GM06990 (cell line): ENCODE data around the gene ABCA1.

ENCODE experiments used
- DNase-seq: peaks from one replicate; pipeline ENCODE4 v3.0.0-alpha.2; 2011; ENCODE audit not compliant: insufficient read length; ENCODE audit errors: extremely low read depth
- H3K27me3 ChIP-seq: replicated peaks from 2 replicates; pipeline ENCODE4 v1.6.0; 2011; ENCODE audit warnings: low read length; ENCODE audit not compliant: control insufficient read depth, insufficient read depth
- H3K36me3 ChIP-seq: 2 replicates; pipeline ENCODE4 v1.5.1; 2011; ENCODE audit warnings: low read length; ENCODE audit not compliant: control insufficient read depth, insufficient read depth
- H3K4me3 ChIP-seq: replicated peaks from 2 replicates; pipeline ENCODE4 v1.5.1; 2011; ENCODE audit warnings: low read depth, mild to moderate bottlenecking, control low read depth, low read length
- CTCF ChIP-seq: IDR thresholded peaks from 2 replicates; pipeline ENCODE4 v1.5.1; 2011; ENCODE audit warnings: low read length, control low read depth, mild to moderate bottlenecking, inconsistent platforms; ENCODE audit not compliant: insufficient read depth, poor library complexity, severe bottlenecking

Gene ABCA1

GRCh38 chr9:104951487-104951886 is 23.5 kb upstream of the ABCA1 start:
- no peak for TF ChIP-seq CTCF

GRCh38 chr9:104950838-104951237 is 22.9 kb upstream of the ABCA1 start:
- Histone ChIP-seq H3K4me3 (no peak overlapping the region), H3K27me3 (no peaks in the 10 kb centered on the region), H3K36me3 (no peaks in the 10 kb centered on the region)
- TF ChIP-seq CTCF, result no peak
- DNase-seq, result no peak

More at GRCh38 chr9:104951487-104951886, 23.5 kb upstream of the ABCA1 start:
- H3K27me3 ChIP-seq, result no peaks in the 10 kb centered on the region
- DNase-seq, result no peak
- no peak overlapping the region for H3K4me3 ChIP-seq
- H3K36me3 ChIP-seq, result no peaks in the 10 kb centered on the region

- Histone ChIP-seq H3K27me3 (no peaks in the 10 kb centered on the region), H3K36me3 (no peaks in the 10 kb centered on the region), H3K4me3 (no peak overlapping the region)
- no peak for TF ChIP-seq CTCF
- no peak for DNase-seq
Observed at GRCh38 chr9:104948277-104948676, 20.3 kb upstream of the ABCA1 start.

GRCh38 chr9:104944871-104945270 is 16.9 kb upstream of the ABCA1 start:
- TF ChIP-seq CTCF, result no peak
- Histone ChIP-seq H3K27me3 (no peaks in the 10 kb centered on the region), H3K4me3 (no peak overlapping the region), H3K36me3 (no peaks in the 10 kb centered on the region)
- DNase-seq, result no peak

GRCh38 chr9:104944356-104944755 is 16.4 kb upstream of the ABCA1 start:
- DNase-seq, result no peak
- no peak for TF ChIP-seq CTCF

GRCh38 chr9:104941597-104941996 is 13.6 kb upstream of the ABCA1 start:
- TF ChIP-seq CTCF, result no peak
- Histone ChIP-seq H3K4me3 (no peak overlapping the region), H3K36me3 (no peaks in the 10 kb centered on the region), H3K27me3 (no peaks in the 10 kb centered on the region)
- DNase-seq, result no peak

More at GRCh38 chr9:104944356-104944755, 16.4 kb upstream of the ABCA1 start:
- Histone ChIP-seq H3K4me3 (no peak overlapping the region), H3K36me3 (no peaks in the 10 kb centered on the region), H3K27me3 (no peaks in the 10 kb centered on the region)
